Left lung (tissue), 10 donors: ENCODE results near the gene ZNF827. TPM values are rescaled to one million over a fixed set of nuclear protein-coding genes. Genes with fewer than 3 reads are reported as not detected.

Source experiments
- ATAC-seq: fragments of 200-7000 bp; cut with Tn5 transposase; one replicate; pipeline ENCODE4 v1.9.1; 2020; ENCODE audit warnings: moderate library complexity
- DNase-seq, 4 donors: peaks; one replicate each; pipeline ENCODE4 v3.0.0-alpha.2; 2013 to 2020
- H3K27ac ChIP-seq, 2 donors: fragments of 200-600 bp; sonication (generic) in 1 of 2; one replicate each; pipeline versions ENCODE4 v1.5.0 to v1.8.0; 2020 to 2021
- H3K27me3 ChIP-seq, 2 donors: fragments of 200-600 bp; sonication (generic) in 1 of 2; one replicate each; pipeline versions ENCODE4 v1.5.0 to v1.8.0; 2020 to 2021
- H3K36me3 ChIP-seq, 2 donors: fragments of 200-600 bp; sonication (generic) in 1 of 2; one replicate each; pipeline versions ENCODE4 v1.5.0 to v1.8.0; 2020 to 2021
- H3K4me1 ChIP-seq, 2 donors: fragments of 200-600 bp; one replicate each; pipeline ENCODE4 v1.8.0; 2021
- H3K4me3 ChIP-seq, 2 donors: fragments of 200-600 bp; sonication (generic) in 1 of 2; one replicate each; pipeline versions ENCODE4 v1.5.0 to v1.8.0; 2020 to 2021; ENCODE audit warnings: mild to moderate bottlenecking in 1 of 2
- H3K9me3 ChIP-seq, 2 donors: fragments of 200-600 bp; sonication (generic) in 1 of 2; one replicate each; pipeline versions ENCODE4 v1.5.0 to v1.8.0; 2020 to 2021
- intact Hi-C, 2 donors: fragments of 100-400 bp; cut with DNase I; formaldehyde crosslinking; loops; one replicate each; pipeline versions ENCODE4 v1.11.2 to v1.14.2; 2022
- polyA plus RNA-seq, 6 donors: library from polyadenylated mRNA; unstranded; fragments of 120-200 nt; gene quantifications; one replicate each; pipeline ENCODE4 v1.2.1, GENCODE V29; 2013; ENCODE audit not compliant: insufficient read length in 6 of 6
- total RNA-seq, 2 donors: library from RNA; stranded (reverse); fragmentation: NEBNext Ultra II Directional; extraction: Animal tissue kit (Norgen Biotek cat#: 25700); gene quantifications; one replicate each; pipeline ENCODE4 v1.2.1, GENCODE V29; 2021
- TF ChIP-seq, protein P1 (sequence below), 2 donors: fragments of 200-600 bp; sonication (generic) in 1 of 2; IDR thresholded peaks; one replicate each; pipeline versions ENCODE4 v1.5.0 to v1.8.0; 2021; ENCODE audit warnings: antibody characterized with exemption in 2 of 2
- donor health status: DM: no; HTN: yes; CAD: no.
- donor health status: DM: no; HTN: no; CAD: no.

The ZNF827 gene
- total and polyA plus RNA-seq, 8 donors, result 9.2 to 35.7 (median 32.7) TPM

DNA sequence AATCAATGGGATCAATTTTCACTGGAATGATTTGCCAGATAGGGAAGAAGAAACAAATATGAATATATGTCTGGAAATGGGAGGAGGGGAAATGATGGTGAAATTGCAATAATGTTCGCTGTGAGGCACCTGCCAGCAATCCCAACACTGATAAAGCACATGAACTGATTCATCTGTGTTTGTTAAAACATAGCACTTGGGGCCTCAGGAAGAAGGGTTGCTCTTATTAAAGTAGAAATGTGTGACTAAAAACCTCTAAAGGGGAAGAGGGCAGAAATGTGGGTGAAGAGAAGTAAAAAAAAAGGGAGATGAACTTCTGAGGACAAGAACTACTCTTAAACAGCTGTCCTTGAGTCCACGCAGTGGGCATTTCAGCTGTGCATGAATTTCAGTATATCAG is 157.3 kb downstream of the ZNF827 start:
- Histone ChIP-seq H3K9me3 (peaks cover 0 to 5% of the 10 kb centered on the region in 2 donors), H3K36me3 (no peaks in the 10 kb centered on the region), H3K4me3 (no peak overlapping the region), H3K4me1 (no peaks in the 10 kb centered on the region), H3K27me3 (no peaks in the 10 kb centered on the region), H3K27ac (no peak overlapping the region)
- intact Hi-C loops, result no loop called here
- ATAC-seq (no peak), DNase-seq (no peak)
- TF ChIP-seq, protein P1, sequence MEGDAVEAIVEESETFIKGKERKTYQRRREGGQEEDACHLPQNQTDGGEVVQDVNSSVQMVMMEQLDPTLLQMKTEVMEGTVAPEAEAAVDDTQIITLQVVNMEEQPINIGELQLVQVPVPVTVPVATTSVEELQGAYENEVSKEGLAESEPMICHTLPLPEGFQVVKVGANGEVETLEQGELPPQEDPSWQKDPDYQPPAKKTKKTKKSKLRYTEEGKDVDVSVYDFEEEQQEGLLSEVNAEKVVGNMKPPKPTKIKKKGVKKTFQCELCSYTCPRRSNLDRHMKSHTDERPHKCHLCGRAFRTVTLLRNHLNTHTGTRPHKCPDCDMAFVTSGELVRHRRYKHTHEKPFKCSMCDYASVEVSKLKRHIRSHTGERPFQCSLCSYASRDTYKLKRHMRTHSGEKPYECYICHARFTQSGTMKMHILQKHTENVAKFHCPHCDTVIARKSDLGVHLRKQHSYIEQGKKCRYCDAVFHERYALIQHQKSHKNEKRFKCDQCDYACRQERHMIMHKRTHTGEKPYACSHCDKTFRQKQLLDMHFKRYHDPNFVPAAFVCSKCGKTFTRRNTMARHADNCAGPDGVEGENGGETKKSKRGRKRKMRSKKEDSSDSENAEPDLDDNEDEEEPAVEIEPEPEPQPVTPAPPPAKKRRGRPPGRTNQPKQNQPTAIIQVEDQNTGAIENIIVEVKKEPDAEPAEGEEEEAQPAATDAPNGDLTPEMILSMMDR (IDR thresholded peaks at IDR 0.05), result no peak

DNA sequence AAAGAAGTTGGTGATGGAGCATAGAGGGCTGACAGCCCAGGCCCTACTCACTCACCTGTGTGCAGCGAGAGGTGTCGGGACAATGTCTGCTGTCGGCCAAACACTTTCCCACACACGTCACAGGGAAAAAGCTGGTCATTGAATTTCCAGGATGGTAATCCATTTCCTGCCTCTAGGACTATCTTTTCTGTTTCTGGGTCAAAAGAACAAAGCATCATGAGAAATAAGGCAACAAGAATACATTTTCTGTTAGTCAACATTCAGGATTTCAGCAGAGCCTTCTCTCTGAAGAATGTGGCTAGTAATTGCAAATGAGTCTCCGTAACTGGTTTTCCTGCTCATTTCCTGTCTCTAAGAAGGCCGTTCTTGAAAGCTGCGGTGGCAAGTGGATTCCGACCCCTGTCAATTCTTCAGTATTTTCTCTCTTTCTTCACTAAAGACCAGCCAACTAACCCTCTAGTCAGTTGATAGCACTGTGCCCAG is 159.3 kb downstream of the ZNF827 start:
- ATAC-seq (no peak), DNase-seq (no peak)
- H3K27ac ChIP-seq, result no peak overlapping the region
- TF ChIP-seq, protein P1 (IDR thresholded peaks at IDR 0.05), result no peak
- no peak overlapping the region for H3K4me3 ChIP-seq
- peaks cover 0 to 7% of the 10 kb centered on the region in 2 donors for H3K36me3 ChIP-seq
- no peaks in the 10 kb centered on the region for H3K27me3 ChIP-seq
- intact Hi-C loops, result no loop called here
- H3K9me3 ChIP-seq, result peaks cover 0 to 5% of the 10 kb centered on the region in 2 donors
- no peaks in the 10 kb centered on the region for H3K4me1 ChIP-seq

DNA sequence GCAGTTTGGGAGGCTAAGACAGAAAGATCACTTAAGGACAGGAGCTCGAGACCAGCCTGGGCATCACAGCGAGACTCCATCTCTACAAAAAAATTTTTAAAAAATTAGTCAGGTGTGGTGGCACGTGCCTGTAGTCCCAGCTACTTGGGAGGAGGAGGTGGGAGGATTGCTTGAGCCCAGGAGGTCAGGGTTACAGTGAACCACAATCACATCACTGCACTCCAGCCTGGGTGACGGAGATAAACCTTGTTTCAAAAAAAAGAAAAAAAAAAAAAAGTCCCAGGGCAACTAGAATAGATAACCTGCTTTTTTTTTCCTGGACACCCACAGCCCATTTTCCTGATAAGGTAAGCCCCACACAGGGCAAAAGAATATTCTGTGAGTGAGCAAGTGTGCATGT is 162.4 kb downstream of the ZNF827 start:
- H3K4me3 ChIP-seq, result no peak overlapping the region
- peaks cover 0 to 17% of the 10 kb centered on the region in 2 donors for H3K36me3 ChIP-seq
- DNase-seq, result no peak
- no peaks in the 10 kb centered on the region for H3K9me3 ChIP-seq
- TF ChIP-seq, protein P1 (IDR thresholded peaks at IDR 0.05), result no peak
- no peak overlapping the region for H3K27ac ChIP-seq
- intact Hi-C loops, result no loop called here
- no peaks in the 10 kb centered on the region for H3K27me3 ChIP-seq
- H3K4me1 ChIP-seq, result no peaks in the 10 kb centered on the region
- ATAC-seq, result no peak

DNA sequence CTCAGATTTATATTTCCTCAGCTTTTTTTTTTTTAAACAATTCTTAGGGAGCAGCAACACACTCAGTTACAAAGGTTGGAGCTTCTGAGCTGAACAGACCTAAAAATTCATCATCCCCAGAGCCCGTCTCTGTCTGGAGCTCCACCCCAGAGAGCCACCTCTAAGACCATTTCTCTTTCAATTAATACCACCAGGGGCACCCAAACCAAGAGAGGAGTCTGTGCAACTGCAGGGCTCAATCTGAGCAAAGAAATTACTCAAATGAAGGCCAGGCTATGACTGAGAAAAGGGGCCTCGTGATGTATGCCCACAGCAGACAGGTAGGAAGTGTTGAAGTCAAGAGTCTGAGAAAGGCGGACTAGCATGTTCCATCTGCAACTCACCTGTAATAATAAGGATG is 163.2 kb downstream of the ZNF827 start:
- intact Hi-C loops, result no loop called here
- Histone ChIP-seq H3K4me3 (no peak overlapping the region), H3K4me1 (no peaks in the 10 kb centered on the region), H3K36me3 (peaks cover 0 to 17% of the 10 kb centered on the region in 2 donors), H3K27me3 (no peaks in the 10 kb centered on the region), H3K9me3 (no peaks in the 10 kb centered on the region), H3K27ac (no peak overlapping the region)
- no peak for DNase-seq
- TF ChIP-seq, protein P1 (IDR thresholded peaks at IDR 0.05), result no peak
- no peak for ATAC-seq

DNA sequence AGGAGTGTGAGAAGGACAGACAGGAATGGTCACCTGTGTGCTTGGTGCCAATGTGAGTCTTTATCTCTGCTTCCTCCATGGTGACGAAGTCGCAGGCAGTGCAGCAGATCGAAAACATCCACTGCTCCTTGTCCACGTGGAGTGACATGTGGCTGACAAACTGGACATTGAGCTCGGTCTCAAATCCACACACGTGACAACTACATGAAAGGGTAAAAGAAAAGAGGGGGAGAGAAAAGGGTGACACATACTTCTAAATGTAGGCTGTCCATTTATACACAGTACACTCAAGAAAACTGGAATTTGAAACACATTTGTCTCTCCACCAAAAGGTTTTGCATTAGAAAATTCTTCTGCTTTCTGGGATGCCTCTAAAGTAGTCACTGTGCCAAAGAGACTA is 164.2 kb downstream of the ZNF827 start:
- intact Hi-C loops, result no loop called here
- no peaks in the 10 kb centered on the region for H3K9me3 ChIP-seq
- ATAC-seq (no peak), DNase-seq (no peak)
- TF ChIP-seq, protein P1 (IDR thresholded peaks at IDR 0.05), result no peak
- peaks cover 0 to 17% of the 10 kb centered on the region in 2 donors for H3K36me3 ChIP-seq
- no peaks in the 10 kb centered on the region for H3K27me3 ChIP-seq
- H3K27ac ChIP-seq, result no peak overlapping the region
- H3K4me1 ChIP-seq, result peaks cover 0 to 4% of the 10 kb centered on the region in 2 donors
- H3K4me3 ChIP-seq, result no peak overlapping the region
